NCI-H1092 (cell line): ENCODE measurements around the gene SPINK1.
A peak's percentile ranks its signal among the peaks of the same experiment; 100 is the strongest.
"Not testable (repeated sequence)": the region's sequence is repeated elsewhere in the genome, so short reads cannot be mapped to it uniquely, and the experiment has no call there.

Source experiments
- DNase-seq: peaks from one replicate; lab custom pipeline; 2025; lab: John Stamatoyannopoulos, UW

The SPINK1 gene

DNA sequence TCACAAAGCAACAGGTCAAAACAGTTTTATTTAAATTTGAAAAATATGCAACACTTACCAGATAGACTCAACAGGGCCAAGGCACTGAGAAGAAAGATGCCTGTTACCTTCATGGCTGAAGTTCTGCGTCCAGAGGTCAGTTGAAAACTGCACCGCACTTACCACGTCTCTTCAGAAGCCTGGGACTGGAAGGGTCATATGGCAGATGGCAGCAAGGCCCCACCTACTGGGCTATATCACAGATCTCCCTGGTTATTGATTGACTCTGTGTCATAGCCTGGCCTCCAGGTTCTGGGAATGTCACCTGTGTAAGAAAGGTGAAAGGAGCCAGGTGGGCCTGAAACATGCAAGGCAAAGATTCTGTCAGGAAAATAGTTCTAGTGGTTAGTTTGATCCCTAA, at the start of gene SPINK1:
Gene SPINK1, minus strand, starts transcription at position 207 of the 400 bp plus-strand sequence. Its CDS starts 94 bp downstream, at position 113.
- no peak for DNase-seq

DNA sequence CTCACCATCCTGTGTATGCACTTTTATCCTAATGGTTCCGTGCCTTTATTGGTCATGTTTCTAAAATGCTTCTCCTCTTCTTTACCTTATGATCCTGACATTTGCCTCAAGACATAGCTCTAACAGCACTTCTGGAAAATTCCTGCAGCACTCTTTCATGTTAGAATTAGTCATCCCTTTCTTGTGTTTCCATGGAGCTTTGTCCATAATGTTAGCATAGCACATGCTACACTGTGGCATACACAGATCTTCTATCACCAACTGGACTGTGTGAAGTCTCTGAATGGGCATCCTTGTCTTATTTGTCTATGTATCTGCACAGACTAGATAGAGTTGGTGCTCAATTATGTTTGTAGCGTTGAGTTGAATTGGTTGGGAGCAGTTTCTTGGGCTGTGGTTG, 49.0 kb upstream of the SPINK1 start:
- DNase-seq, result no peak

DNA sequence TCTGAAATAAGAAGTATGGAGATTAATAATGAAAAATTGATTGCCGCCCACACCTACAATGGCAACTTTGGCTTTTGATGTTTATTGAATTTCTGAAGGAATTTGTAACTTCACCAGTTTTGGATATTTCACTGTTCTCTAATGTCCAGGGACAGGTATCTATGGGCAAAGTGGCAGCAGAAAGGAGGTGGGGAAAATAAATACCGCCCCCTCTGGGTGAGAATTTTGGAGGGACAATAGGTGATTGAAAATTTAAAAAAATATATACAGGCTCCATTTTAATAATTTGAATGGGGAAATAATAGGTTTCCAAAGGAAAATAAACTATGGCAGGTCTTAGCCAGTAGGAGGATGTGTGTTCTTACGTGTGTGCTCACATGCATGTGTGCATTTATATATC, 48.3 kb upstream of the SPINK1 start:
- DNase-seq, result no peak

DNA sequence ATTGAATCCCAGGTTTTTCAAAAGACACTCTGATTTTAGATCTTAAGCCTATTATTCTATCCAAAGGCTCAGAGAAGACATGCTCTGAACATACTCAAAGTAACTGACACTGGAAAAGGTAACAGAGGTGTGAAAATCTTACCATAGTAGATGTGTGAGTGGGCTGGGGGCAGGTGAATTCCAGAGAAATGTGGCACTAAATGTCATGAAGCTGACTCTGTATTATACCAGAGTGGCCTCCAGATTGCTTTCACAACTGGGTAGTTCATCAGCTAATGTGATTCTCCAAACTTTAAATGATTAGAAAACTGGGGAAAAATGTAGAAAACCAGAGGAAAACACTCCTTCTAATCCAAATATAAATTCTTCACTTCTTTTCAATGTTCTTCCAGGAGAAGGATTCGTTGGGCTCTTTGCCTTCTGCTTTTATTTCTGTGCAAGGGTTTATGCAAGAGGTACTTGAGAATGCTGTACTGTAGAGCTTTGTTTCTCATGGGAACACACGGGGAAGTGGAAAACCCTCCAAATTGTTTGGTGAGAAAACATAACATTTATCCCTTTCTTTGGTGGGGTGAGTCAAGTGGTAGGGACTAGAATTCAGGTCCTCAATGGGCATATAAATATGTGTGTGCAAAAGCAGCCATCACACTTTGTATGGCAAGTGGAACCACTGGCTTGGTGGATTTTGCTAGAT, 46.7 kb upstream of the SPINK1 start, which contains the start of gene SCGB3A2:
Gene SCGB3A2, plus strand, starts transcription at position 646 of the 694 bp plus-strand sequence. CDS start 93 bp downstream, outside the sequence.
- no peak for DNase-seq

DNA sequence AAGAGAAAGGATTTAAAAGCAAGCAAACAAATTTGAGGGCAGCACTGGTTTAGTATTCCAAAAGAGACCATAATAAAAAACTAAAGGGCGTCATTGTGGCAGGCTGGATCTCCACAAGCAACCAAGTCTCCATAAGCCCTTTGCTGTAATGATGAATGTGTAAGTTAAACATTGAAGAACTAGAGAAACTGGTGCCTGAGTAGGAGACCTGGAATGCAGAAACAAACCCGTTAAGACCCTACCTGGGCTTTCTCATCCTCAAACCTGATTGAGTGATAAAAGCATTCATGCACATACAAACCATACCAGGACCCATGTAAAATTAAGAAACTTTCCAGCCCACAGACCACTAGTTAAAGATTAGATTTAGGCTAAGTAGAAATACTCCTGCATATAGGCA, 45.2 kb upstream of the SPINK1 start:
- DNase-seq, result no peak

DNA sequence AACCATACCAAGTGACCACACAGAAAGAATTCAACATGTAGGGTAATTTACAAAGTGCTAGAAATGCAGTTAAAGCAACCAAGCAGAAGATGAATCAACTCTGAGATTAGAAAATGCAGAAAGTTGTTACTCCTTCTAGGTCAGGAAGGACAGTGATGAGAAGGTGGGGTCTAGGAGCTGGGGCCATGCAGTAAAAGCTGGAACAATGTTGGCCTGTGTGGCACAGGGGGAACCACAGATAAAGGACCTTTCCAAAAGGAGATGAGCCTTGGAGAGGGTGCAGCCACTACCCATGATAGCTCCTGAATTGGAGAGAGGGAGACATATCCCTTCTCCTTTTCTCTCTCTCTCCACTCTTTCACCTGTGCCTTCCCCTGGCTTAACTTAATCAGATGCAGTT, 44.7 kb upstream of the SPINK1 start:
- DNase-seq, result no peak

- DNase-seq, result no peak
These were observed 43.5 kb upstream of the SPINK1 start for GRCh38 chr5:147874910-147875367.

GRCh38 chr5:147874118-147874875, 42.8 kb upstream of the SPINK1 start:
- DNase-seq, result not testable (repeated sequence)

GRCh38 chr5:147872744-147873435, 41.4 kb upstream of the SPINK1 start:
- not testable (repeated sequence) for DNase-seq

GRCh38 chr5:147871980-147872549, 40.6 kb upstream of the SPINK1 start:
- not testable (repeated sequence) for DNase-seq

- not testable (repeated sequence) for DNase-seq
These were observed 38.4 kb upstream of the SPINK1 start for GRCh38 chr5:147869892-147870291.

DNA sequence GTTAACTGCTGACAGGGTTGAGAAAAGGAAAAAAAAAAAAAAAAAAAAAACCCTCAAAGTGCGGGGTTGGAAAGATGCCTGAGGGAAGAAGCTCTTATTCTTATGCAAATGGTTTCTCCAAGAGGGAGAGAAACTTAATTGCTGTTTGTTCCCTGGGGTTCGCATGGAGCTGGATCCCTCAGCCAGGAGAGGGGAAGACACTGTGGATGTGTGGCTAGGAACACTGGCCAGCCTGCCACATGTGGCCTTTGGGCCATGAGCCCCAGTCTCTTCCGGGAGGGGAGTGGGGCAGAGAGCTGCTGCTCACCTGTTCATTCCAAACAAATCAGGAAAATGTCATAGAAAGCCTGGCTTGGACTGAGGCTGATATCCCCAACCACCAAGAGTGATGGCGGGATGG, 37.6 kb upstream of the SPINK1 start:
- no peak for DNase-seq

GRCh38 chr5:147863454-147864158, 32.1 kb upstream of the SPINK1 start:
- DNase-seq, result no peak

GRCh38 chr5:147860641-147861025, 29.2 kb upstream of the SPINK1 start:
- DNase-seq, result no peak

DNA sequence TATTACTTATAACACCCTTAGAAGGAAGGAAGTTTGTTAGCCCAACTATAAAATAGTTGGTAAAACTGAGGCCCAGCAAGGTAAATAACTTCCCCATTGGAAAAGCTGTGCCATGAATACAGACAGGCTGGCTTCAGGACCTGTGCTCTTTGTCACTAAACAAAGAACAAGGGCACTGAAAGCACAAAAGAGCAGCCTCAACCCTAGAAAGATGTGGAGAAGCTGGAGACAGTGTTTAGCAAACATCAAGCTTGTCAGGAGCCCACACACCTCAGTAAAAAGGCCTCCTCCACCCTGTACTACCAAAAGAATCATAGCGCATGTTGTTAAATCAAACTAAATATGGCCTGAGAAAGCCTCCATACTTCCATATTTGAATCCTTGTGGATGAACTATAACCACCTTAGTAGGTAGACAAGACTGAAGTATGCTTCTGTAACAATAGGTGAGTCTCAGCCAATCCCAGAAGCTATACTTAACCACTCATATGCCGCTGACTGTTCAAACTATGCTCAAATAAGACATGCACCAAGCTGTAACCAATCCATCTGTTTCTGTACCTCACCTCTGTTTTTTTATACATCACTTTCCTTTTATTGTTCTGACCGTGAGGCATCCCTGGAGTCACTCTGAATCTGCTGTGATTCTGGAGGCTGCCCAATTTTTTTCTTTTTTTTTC, 28.6 kb upstream of the SPINK1 start:
- DNase-seq, result no peak

- no peak for DNase-seq
These were observed 27.1 kb upstream of the SPINK1 start for GRCh38 chr5:147858565-147858964.

DNA sequence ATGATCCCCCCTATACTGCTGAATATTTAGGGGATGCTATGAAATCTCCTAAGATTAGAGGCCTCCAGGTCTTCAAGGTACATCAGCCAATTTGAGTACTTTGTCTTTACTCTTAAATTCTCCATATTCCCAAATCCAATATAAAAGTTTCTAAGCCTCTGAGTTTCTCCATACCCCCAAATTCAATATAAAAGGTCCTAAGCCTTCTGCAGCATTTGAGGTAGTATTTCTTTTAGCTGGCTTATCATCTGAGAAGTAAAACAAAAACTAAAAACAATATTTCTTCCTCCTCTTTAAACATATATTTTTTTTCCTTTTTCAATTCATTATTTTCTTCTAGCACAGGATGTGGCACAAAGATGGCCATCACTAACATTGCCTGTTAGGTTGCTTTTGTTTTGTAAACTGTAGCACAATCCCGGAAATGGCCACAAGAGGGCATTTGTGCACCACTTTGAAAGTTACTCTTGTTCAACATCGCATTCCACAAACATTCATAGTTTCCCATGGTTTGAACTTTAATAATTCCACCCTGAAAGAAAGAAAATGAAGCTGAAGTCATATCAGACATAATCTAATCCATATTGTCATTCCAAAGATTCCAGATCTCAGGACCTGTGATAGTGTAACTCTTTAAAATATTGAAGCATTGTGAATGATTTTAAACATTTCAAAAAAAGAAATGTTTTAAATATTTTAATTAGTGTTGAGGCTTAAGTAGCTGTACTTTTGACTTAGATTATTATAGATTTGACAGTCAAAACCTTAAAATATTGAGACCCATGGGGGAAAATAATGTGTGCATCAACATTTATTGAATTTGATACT, 26.0 kb upstream of the SPINK1 start:
- peak; percentile 4 for DNase-seq

GRCh38 chr5:147856801-147857200, 25.3 kb upstream of the SPINK1 start:
- no peak for DNase-seq

- DNase-seq, result no peak
These were observed 24.3 kb upstream of the SPINK1 start for GRCh38 chr5:147855774-147856069.
